ENCODE data around the gene PPP1R27. TPM values are rescaled to one million over a fixed set of nuclear protein-coding genes. Genes with fewer than 3 reads are reported as not detected.

PPP1R27 gene
- polyA plus RNA-seq, 2 of the 4 experiments (the other 2 are of a cell fraction) = 0.09 TPM; not detected in 1

GRCh38 chr17:81813861-81814683, 20.8 kb downstream of the PPP1R27 start:
- CTCF ChIA-PET = interaction anchor here (0.6 to 4.9 kb wide), 8 partner anchors 9 to 81 kb away, joined by 3 to 24 read pairs (median 4); no protein-coding TSS in a partner anchor

GRCh38 chr17:81813371-81813684, 21.5 kb downstream of the PPP1R27 start:
- WGBS (ENCODE audit: missing lambda C conversion rate) = 79% methylated on average over 14 of the region's 15 CpGs
- CTCF ChIA-PET = interaction anchor here (1.0 to 4.9 kb wide), 7 partner anchors 9 to 83 kb away, joined by 3 to 24 read pairs (median 3); no protein-coding TSS in a partner anchor
- TF ChIP-seq, protein P1, sequence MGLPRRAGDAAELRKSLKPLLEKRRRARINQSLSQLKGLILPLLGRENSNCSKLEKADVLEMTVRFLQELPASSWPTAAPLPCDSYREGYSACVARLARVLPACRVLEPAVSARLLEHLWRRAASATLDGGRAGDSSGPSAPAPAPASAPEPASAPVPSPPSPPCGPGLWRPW (IDR thresholded peaks at IDR 0.05) = no peak
- TF ChIP-seq MAFK (IDR thresholded peaks at IDR 0.05; ENCODE audit: partially characterized antibody) = no peak
- no peak for TF ChIP-seq KDM5A (IDR thresholded peaks at IDR 0.05)
- TF ChIP-seq MYC (IDR thresholded peaks at IDR 0.05; ENCODE audit: borderline replicate concordance, low read length) = no peak
- no peak for TF ChIP-seq EP300 (IDR thresholded peaks at IDR 0.05)
- TF ChIP-seq RAD21 (conservative IDR thresholded peaks at IDR 0.05 in 1 of 2, IDR thresholded peaks at IDR 0.05 in 1 of 2) = no peak

More at GRCh38 chr17:81813861-81814683, 20.8 kb downstream of the PPP1R27 start:
- Histone ChIP-seq H3K4me3 (no peak overlapping the region), H3K9me3 (no peaks in the 10 kb centered on the region), H3K4me2 (no peak overlapping the region), H3K4me1 (peaks cover 32% of the 10 kb centered on the region), H3K27ac (no peak overlapping the region)
- ATAC-seq (no peak), DNase-seq (ENCODE audit: low read depth in 1 of 2, low spot score in 1 of 2) (no peak), FAIRE-seq (no peak)
- WGBS (ENCODE audit: missing lambda C conversion rate) = 89% methylated on average over 38 of the region's 41 CpGs
- POLR2A ChIA-PET = no interaction called here
- TF ChIP-seq HOXB13 (CRISPR knock-in tag; IDR thresholded peaks at IDR 0.05; ENCODE audit: low read depth) (no peak), EHMT2 (IDR thresholded peaks at IDR 0.05; ENCODE audit: low read depth) (no peak), HOXB5 (CRISPR knock-in tag; IDR thresholded peaks at IDR 0.05) (no peak), KDM5A (IDR thresholded peaks at IDR 0.05) (no peak), ZFP36 (IDR thresholded peaks at IDR 0.05; ENCODE audit: borderline replicate concordance, partially characterized antibody) (no peak), GATA3 (IDR thresholded peaks at IDR 0.05; ENCODE audit: borderline replicate concordance) (no peak), RCOR1 (IDR thresholded peaks at IDR 0.05; ENCODE audit: low read depth, low read length) (no peak), HOXA7 (CRISPR knock-in tag; IDR thresholded peaks at IDR 0.05) (no peak), NFE2L2 (conservative IDR thresholded peaks at IDR 0.05; ENCODE audit: low read length) (no peak), RARB (CRISPR knock-in tag; IDR thresholded peaks at IDR 0.05) (no peak), KDM1A (IDR thresholded peaks at IDR 0.05; ENCODE audit: low read depth) (no peak), BCL3 (IDR thresholded peaks at IDR 0.05) (no peak), ZSCAN20 (CRISPR knock-in tag; IDR thresholded peaks at IDR 0.05) (no peak), CTCF (IDR thresholded peaks at IDR 0.05) (no peak), SMC3 (IDR thresholded peaks at IDR 0.05) (no peak), EHF (CRISPR knock-in tag; IDR thresholded peaks at IDR 0.05) (no peak)
- TF ChIP-seq, protein P2, sequence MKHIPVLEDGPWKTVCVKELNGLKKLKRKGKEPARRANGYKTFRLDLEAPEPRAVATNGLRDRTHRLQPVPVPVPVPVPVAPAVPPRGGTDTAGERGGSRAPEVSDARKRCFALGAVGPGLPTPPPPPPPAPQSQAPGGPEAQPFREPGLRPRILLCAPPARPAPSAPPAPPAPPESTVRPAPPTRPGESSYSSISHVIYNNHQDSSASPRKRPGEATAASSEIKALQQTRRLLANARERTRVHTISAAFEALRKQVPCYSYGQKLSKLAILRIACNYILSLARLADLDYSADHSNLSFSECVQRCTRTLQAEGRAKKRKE (CRISPR knock-in tag; IDR thresholded peaks at IDR 0.05; ENCODE audit: low read depth) = no peak
- TF ChIP-seq, protein P3, sequence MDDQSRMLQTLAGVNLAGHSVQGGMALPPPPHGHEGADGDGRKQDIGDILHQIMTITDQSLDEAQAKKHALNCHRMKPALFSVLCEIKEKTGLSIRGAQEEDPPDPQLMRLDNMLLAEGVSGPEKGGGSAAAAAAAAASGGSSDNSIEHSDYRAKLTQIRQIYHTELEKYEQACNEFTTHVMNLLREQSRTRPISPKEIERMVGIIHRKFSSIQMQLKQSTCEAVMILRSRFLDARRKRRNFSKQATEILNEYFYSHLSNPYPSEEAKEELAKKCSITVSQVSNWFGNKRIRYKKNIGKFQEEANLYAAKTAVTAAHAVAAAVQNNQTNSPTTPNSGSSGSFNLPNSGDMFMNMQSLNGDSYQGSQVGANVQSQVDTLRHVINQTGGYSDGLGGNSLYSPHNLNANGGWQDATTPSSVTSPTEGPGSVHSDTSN (IDR thresholded peaks at IDR 0.05) = no peak

More at GRCh38 chr17:81813371-81813684, 21.5 kb downstream of the PPP1R27 start:
- DNase-seq (ENCODE audit: low read depth in 1 of 2, low spot score in 1 of 2) = no peak
- Histone ChIP-seq H3K9me3 (no peaks in the 10 kb centered on the region), H3K4me2 (no peak overlapping the region), H3K4me3 (no peak overlapping the region), H3K4me1 (peaks cover 32% of the 10 kb centered on the region), H3K27ac (no peak overlapping the region)
- ATAC-seq = no peak
- POLR2A ChIA-PET = no interaction called here
- FAIRE-seq = no peak

Measured in A549 (cell line).